CD4-positive, alpha-beta T cell treated with Interleukin-2 at 100 ng/mL for 4 hours (primary cell): ENCODE data around the gene TMEM120B.
"Not testable (repeated sequence)": the region's sequence is repeated elsewhere in the genome, so short reads cannot be mapped to it uniquely, and the experiment has no call there.

ENCODE experiments used
- DNase-seq: peaks from one replicate; pipeline ENCODE4 v3.0.0-alpha.2; 2020; ENCODE audit warnings: low spot score

TMEM120B gene

DNA sequence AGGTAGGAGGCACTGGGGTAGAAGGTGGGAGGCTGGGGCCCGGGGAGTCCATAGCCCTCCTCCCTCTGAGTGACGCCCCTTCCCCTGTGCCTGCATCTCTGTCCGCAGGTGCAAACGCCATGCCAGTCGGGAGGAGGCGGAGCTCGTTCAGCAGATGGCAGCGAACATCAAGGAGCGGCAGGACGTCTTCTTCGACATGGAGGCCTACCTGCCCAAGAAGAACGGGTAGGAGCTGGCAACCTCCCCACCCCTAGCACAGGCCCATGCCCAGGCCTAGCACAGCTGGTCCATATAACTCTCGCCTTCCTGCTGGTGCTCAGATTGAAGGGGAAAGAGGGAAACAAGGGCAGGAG lies 35.6 kb downstream of the TMEM120B start:
- DNase-seq, result no peak

DNA sequence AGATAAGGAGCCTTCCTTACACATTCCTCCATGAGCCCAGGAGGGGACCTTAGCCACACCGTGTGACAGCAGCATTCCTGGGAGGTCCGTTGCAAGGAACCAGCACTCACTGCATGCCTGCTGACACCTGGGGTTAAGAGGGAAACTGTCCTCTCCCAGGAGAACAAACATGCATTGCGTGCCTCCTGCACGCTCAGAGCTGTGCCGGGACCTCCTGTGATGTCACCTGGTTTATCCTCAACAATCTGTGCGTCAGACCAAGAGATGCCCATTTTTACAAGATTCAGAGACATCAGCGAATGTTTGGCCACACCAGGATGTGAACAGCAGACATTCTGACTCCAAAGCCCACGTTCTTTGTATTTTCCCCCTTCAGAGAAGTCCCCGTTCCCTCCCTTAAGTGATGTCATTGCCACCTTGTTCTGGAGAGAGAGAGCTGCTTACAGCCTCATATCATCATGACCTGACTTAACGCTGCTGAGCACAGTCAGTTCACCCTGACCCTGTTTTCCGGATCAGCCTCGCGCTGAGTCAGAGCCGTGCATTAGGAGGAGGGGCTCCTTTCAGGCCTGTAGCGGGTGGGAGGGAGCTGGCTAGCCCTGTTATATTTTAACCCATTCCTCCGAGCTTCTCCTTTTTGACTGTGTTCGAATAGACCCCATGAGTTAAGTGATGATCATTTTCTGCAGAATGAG lies 36.2 kb downstream of the TMEM120B start:
- peak; percentile 13 for DNase-seq

DNA sequence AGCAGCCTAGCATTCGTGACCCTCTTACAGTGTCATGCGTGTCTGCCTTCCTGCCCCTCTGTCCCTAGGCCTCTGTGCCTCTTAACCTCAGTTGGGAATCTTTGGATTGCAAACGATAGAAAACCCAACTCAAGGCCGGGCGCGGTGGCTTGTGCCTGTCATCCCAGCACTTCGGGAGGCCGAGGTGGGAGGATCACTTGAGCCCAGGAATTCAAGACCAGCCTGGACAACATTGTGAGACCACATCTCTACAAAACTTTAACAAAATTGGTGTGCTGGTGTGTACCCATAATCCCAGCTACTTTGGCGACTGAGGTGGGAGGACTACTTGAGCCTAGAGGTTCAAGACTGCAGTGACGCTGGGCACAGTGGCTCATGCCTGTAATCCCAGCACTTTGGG lies 36.7 kb downstream of the TMEM120B start:
- no peak for DNase-seq

DNA sequence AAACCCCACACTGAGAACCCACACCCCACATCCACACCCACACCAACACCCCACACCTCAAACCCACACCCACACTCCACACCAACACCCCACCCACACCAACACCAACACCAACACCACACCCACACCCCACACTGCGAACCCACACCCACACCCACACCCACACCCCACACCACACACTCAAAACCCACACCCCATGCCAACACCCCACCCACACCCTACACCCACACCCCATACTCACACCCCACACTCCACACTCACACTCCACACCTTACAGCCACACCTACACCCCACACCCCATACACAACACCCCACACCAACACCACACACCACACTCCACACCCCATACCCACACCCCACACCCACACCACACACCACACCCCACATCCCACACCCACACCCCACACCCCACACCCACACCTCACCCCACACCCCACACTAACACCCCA lies 38.0 kb downstream of the TMEM120B start:
- peak; percentile 19 for DNase-seq

DNA sequence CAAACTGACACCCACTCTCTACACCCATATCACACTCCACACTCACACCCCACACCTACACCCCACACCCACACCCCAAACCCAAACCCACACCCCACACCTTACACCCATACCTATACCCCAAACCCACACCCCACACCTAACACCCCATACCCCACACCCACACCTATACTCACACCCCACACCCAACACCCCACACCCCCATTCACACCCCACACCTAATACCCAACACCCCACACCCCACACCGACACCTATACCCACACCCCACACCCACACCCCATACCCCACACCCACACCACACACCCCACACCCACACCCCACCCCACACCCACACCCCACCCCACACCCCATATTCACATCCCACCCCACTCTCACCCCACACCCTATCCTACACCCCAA lies 38.5 kb downstream of the TMEM120B start:
- no peak for DNase-seq

DNA sequence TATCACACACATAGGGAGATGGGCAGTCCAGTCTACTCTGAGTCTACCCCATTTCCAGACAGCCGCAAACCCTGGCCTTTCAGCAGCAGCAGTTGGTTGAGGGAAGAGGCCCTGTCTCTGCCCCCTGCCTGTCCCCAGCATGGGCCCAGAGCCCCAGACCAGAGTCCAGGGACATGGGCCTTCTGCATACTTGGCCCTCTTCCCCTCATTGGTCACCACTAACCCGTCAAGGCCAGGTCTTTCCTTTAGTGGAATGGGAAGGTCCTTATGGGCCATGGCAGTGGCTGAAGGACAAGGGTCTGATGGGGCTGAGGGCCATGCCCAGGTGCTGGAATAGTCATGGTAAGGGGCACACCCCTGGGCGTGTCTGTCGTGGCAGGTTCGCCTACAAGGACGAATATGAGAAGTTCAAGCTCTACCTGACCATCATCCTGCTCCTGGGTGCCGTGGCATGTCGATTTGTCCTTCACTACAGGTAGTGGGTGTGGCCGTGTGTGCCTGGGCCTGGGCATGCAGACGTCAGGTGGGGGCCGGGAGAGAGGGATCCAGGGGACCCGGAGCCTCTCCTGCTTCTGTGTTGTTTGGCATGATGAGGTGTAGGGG lies 39.3 kb downstream of the TMEM120B start:
- DNase-seq, result no peak

DNA sequence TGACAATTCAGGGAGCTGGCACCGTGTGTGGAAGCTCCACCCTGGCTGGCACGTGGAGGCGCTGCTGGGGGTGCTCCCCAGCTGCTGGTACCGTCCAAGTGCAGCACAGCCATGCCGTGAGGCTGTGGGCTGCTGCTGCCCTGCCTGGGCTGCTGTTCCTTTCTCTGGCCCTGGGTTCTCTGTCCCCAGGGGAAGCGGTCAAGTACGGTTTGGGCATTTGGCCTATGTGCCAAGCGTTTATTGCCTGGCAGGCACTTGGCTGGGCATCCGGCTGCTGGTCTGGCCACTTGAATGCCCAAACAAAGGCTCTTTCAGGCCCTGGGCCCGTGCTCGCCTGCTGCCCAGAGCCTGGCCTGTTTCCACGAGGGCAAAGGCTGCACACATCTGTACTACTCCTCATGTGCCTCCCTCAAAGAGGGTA lies 41.3 kb downstream of the TMEM120B start:
- DNase-seq, result no peak

DNA sequence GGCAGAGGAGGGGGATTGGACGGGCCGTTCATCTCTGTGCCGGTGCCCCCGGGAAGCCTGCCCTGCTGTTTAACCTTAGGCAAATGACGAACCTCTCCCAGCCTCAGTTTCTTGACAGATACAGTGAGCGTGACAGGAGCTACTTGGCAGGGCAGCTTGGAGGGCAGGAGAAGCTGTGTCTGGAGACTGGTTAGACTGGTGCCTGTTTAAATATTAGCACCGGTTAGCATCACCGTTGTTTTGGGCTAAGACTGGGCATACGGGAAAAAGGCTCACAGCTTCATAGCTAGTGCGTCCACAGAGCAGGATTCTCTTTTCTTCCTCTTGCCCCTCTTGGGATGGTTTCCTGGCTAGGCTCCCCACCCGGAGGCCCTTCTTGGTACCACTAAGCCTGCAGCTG lies 42.3 kb downstream of the TMEM120B start:
- no peak for DNase-seq

DNA sequence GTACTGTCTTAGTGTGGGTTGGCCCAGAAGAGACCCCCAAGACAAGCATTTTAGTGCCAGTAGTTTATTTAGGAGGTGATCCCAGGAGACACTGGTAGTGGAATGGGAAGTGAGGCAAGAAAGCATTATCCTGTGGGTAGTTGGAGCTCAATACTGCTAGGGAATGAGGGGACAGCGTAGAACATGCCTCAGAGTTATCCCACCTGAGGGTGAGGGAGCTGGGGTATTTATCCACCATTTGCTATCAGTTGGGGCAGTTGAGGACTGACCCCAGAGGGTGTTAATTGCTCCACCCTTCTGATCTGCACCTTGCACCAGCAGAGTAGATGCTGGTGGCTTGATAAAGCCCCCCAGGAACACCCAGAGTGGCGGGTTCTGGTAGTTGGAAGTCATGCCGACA lies 43.0 kb downstream of the TMEM120B start:
- no peak for DNase-seq

DNA sequence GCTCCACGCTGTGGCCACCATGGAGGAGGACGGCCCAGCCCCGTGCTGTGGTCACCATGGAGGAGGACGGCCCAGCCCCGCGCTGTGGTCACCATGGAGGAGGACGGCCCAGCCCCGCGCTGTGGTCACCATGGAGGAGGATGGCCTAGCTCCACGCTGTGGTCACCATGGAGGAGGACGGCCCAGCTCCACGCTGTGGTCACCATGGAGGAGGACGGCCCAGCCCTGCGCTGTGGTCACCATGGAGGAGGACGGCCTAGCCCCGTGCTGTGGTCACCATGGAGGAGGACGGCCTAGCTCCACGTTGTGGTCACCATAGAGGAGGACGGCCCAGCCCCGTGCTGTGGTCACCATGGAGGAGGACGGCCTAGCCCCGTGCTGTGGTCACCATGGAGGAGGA lies 46.0 kb downstream of the TMEM120B start:
- DNase-seq, result not testable (repeated sequence)

DNA sequence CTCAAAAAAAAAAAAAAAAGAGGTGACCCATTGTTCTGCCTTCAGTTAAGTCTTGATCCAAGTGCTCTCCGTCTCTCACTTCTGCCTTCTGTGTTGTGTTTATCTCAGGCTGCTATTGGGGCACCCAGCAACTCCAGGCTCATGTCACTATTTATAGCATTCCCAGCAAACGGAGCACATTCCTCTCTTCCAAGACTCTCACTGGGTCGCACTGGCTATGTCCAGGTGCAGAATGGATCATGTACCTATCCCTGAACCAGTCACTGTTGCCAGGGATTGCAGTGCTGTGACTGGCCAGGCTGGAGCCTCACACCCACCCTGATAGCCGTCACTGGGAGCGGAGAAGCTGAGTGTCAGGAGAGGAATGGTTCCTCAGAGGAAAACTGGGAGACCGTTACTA lies 49.7 kb downstream of the TMEM120B start:
- DNase-seq, result no peak

DNA sequence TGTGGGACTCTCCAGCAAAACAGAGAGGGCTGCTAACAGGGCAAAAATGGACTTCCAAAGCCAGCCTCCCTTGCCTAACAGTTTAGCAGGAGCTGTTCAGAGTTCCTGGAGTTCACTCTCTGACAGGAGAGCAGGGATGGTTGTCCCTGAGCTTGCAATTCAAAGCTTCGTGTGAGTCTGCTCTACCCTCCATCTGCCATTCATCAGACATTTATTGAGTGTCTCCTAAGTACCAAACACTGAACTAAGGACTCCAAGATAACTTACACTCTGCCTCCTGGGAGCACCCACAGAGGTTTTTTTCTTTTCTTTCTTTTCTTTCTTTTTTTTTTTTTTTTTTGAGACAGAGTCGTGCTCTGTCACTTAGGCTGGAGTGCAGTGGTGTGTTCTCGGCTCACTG lies 52.3 kb downstream of the TMEM120B start:
- DNase-seq, result no peak

DNA sequence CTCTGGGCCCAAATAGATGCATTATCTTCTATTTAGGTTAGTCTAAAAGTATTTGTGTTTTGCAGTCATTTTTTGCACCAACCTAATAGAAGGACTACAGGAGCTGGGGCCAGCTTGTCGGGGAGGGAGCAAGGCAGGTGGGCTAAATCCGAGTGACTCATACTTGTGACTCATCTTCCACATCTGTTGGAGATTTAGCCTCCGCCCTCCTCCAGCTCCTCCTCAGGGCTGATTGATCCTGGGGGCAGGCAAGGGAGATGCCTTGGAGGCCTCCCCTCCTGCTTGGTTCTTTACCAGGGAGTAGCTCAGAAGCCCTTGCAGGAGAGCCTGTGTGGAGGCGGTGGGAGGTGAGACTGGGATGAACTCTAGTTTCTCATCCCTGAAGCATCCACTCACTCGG lies 53.0 kb downstream of the TMEM120B start:
- DNase-seq, result no peak

DNA sequence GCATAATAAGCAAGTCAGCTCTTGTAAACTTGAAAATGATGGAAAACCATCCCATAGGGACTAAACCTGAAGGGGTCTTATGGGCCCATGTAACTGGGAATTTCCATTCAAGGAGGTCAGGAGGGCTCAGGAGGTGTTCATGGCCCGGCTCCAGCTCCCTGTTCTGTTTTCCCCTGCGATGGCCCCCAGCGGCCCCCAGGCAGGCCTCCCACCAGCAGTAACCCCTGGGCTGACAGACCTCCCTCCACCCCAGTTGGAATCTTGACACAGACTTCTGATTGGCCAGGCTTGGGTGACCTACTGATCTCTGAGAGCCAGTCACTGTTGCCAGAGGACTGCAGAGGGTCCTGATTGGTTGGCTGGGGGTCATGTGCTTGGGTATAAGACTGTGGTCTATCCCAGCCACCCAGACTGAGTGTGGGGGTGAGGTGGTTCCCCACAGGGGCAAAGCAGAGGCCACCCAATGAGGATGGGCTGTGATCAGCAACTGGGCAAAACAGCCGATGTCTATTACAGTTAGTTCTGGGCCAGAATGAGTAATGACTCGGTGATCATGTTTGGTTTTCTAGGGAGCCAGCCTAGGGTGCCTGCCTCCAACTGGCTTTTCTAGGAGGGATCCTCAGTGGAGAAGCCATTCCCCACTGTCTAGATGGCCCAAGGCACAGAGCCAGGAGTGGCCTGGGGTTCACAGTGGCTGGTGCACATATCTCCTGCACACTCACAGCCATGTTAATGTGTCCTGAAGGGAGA lies 53.9 kb downstream of the TMEM120B start:
- no peak for DNase-seq

DNA sequence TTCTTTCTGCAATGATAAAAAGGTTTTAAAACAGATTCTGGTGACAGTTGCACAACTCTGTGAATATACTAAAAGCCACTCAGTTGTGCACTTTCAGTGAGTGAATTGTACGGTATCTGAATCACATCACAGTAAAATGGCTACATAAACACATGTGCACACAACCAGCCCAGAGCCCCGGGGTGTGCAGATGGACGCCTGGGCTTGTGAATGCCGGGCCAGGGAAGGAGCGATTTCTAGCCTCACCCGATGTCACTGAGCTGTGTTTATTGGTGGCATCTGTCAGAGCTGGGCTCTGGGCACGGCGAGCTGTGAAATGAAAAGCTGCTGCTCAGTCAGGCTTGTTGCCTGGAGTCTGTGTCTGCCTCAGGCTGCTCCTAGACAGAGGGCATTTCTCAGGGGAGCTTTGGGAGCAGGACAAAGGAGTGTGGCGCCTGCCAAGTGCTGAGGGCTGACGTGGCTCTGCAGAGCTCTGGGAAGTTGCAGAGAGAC lies 55.0 kb downstream of the TMEM120B start:
- no peak for DNase-seq

DNA sequence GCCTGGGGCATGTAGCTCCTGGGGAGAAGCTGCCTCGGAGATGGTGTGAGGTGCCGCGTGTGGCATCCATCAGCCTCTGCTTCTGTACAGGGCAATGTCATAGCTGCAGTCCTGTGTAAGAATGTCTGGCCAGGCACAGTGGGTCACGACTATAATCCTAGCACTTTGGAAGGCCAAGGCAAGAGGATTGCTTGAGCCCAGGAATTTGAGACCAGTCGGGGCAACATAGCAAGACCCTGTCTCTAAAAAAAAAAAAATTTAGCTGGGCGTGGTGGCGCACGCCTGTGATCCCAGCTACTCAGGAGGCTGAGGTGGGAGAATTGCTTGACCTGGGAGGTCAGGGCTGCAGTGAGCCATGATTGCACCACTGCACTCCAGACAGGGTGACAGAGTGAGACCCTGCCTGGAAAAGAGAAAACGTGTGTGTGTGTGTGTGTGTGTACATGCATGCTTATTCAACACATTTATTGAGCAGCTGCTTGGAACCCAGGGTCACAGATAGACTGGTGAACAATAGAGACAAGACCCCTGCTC lies 56.8 kb downstream of the TMEM120B start:
- DNase-seq, result no peak

DNA sequence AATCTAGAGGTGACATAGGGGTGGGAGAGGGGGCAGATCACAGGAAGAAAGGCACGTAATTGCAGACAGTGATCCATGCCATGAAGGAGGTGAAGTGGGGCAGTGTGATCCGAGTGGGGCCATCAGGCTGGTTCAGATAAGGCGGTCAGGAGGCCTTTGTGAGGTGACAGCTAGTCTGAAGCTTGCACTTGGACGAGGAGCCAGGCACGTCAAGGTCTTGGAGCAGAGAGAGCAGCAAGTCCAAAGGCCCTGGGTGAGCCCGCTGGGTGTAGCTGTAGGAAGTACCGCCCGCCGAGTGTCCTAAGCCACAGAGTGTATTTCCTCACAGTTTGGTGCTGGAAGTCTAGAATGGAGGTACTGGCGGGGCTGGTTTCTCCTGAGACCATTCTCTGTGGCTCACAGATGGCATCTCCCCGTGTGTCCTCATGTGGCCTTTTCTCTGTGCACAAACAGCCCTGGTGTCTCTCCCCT lies 57.3 kb downstream of the TMEM120B start:
- no peak for DNase-seq

DNA sequence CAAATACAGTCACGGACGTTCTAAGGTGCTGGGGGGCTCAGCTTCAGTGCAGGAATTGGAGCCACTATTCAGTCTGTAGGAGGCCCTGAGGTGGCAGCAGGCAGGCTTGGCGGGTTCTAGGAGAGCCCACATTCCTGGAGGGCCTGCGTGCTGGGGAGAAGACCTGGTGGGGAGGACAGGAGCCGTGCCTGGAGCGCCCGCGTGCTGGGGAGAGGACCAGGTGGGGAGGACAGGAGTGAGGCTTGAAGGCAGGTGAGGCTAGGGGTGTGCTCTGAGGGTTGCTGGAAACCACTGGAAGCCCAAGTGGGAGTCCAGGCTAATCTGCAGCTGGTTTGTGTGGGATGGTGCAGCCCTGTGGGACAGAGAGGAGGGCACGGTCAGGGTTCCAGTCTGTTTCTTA lies 57.8 kb downstream of the TMEM120B start:
- DNase-seq, result no peak

DNA sequence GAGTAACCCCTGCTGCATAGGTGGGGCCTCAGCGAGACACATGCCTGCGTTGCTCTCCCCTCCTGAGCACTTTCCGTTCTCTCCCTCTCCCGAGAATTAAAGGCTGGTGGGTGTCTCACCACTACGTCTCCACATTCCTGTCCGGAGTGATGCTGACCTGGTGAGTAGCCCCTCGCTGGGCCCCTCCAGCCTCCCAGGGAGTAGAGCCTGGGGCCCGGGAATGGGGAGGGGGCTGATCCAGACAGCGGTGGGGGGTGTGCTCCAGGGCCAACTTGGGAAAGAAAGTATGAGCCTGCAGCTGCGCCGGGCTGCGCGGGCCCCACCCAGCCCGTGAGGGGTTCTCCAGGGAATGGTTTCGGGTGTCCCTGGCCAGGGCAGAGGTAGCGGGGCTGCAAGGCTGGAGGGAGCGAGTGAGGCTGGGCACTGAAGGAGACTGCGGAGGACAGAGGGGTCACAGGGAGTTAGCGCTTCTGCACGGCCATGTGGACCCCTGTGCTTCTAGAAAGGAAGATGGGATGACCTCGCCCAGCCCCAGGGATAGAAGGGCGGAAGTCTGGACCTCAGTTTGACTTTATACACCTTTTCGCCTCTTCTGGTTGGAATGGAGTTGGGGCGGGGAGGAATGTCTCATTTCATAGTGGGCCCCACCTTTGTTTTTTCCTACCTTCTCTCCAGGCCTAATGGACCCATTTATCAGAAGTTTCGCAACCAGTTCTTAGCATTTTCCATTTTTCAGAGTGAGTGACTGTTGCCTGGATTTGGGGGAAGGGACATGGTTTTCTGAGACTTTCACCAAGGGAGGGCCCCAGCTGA lies 58.5 kb downstream of the TMEM120B start:
- no peak for DNase-seq

DNA sequence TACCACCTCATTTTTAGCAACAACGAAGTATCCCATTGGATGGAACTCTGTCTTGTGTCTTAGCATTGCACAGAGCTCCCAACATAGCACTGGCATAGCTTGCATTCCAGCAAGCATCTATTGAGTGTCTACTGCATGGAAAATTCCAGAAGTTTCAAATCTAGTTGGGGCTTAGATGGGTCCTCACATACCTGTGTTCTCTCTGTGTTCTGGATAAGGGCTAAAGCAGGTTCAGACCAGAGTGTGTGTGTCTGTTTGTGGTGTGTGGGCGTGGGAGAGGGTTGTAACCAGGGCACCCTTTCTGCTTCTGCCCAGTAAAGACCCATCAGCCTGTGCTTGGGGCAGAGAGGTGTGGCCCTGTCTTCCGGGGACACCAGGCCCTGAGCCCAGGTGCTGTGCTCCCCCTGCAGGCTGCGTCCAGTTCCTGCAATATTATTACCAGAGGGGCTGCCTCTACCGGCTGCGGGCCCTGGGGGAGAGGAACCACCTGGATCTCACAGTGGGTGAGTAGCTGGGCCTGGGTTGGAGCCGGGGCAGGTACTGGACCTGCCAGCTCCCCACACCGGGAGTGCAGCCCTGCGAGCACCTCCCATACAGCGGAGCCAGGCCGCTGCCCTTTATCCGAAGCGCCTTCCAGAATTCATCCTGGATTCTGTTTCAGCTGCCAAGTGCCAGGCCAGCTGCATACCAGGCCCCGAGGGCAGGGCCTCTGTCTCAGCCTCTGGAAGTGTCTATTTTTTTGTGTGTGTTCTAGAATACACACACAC lies 60.6 kb downstream of the TMEM120B start:
- DNase-seq, result peak; percentile 81

DNA sequence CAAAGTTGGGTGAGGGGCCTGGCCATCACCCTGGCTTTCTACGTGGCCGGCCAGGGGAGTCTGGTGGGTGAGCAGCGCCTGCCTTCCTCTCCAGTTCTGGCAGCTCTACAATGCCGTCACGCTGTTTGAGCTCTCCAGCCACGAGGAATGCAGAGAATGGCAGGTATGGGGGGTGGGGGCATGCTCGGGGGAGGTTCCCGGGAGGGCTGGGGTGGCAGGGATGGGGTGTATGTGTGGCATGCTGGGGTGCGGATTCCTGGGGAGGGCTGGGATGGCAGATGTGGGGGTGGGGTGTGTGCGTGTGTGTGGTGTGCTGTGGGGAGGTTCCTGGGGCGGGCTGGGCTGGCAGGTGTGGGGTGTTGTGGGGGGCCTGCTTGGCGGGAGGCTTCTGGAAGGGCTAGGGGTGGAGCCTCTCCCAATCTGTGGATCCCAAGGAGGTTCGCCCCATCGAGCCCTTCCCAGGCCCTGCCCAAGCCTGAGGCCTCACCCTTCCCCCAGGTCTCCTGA lies 62.5 kb downstream of the TMEM120B start:
- no peak for DNase-seq
